Measurements from ENCODE around the gene ZNF524.

DNA sequence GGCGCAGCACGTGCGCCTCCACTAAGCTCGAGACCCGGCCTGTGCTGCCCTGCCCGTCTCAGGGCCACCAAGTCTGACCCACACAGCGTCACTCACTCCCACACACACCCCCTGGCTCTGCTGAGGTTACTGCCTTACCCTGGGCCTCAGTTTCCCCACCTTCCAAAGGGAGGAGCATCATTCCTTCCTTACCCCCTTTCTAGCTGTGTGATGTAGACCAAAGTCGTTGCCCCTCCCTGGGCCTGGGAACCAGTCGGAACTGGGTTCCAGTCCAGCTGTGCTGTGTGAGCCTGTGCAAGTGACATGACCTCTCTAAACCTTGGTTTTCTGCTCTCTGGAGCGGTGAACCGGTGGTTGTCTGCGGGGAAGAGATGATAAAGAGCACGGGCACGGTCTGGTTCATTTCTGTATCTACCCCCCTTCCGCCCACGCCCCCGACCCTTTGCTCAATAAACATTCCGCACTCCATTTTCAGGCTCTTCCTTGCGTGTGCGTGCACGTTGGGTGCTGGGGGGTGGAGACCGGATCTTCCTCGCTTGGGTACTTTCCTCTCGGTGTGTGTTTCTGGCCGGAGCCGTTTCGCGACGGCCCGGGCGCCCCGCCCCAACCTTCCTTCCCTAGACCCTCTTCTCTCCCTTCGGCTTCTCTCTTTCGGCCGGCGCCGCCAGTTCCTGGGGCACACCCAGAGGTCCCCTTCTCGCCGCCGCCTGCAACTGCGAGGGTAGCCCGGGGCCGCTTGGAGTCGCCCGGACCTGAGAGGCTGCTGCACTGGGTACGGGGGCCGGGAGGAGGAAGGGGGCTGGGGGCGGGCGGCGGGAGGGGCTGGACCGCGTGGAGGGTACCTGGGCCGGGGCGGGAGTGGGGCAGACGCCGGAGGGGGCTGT lies 43.2 kb downstream of the ZNF524 start, which contains the start of gene ZNF581:
- TF ChIP-seq, protein P1, sequence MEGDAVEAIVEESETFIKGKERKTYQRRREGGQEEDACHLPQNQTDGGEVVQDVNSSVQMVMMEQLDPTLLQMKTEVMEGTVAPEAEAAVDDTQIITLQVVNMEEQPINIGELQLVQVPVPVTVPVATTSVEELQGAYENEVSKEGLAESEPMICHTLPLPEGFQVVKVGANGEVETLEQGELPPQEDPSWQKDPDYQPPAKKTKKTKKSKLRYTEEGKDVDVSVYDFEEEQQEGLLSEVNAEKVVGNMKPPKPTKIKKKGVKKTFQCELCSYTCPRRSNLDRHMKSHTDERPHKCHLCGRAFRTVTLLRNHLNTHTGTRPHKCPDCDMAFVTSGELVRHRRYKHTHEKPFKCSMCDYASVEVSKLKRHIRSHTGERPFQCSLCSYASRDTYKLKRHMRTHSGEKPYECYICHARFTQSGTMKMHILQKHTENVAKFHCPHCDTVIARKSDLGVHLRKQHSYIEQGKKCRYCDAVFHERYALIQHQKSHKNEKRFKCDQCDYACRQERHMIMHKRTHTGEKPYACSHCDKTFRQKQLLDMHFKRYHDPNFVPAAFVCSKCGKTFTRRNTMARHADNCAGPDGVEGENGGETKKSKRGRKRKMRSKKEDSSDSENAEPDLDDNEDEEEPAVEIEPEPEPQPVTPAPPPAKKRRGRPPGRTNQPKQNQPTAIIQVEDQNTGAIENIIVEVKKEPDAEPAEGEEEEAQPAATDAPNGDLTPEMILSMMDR (IDR thresholded peaks at IDR 0.05; ENCODE audit: borderline replicate concordance, extremely low read depth, low read length, poor library complexity, severe bottlenecking), result no peak
- no peak for TF ChIP-seq EZH2 (IDR thresholded peaks at IDR 0.05; ENCODE audit: borderline replicate concordance, low read depth, low read length, severe bottlenecking)

Data from DND-41 (cell line).